Esophagus squamous epithelium (tissue), 4 donors: Measurements from ENCODE around the gene CCSER1.
"Not testable (repeated sequence)": the region's sequence is repeated elsewhere in the genome, so short reads cannot be mapped to it uniquely, and the experiment has no call there.

Experiments
- CTCF ChIP-seq, 6 experiments: fragments of 450-650 bp in 4 of 6; fragments of 200-600 bp in 2 of 6; sonication (generic) in 2 of 6; IDR thresholded peaks; one replicate each; pipeline ENCODE4 v1.5.1; 2016 to 2019; ENCODE audit warnings: antibody characterized with exemption in 6 of 6, mild to moderate bottlenecking in 4 of 6, moderate library complexity in 4 of 6
- POLR2A ChIP-seq, 4 donors: fragments of 450-650 bp; IDR thresholded peaks; one replicate each; pipeline ENCODE4 v1.6.1; 2017; ENCODE audit warnings: antibody characterized with exemption in 4 of 4, mild to moderate bottlenecking in 4 of 4, moderate library complexity in 3 of 4

GRCh38 chr4:90838859-90839258 lies 711.7 kb downstream of the CCSER1 start:
- not testable (repeated sequence) for TF ChIP-seq CTCF, POLR2A (IDR thresholded peaks at IDR 0.05)
